ENCODE measurements around the gene NCS1.

GRCh38 chr9:130193103-130193502 is 20.9 kb downstream of the NCS1 start:
- no peak for TF ChIP-seq CTCF (IDR thresholded peaks at IDR 0.05)
- TF ChIP-seq POLR2AphosphoS5 (IDR thresholded peaks at IDR 0.05), result no peak

Data from prostate gland (tissue), 2 donors.